ENCODE results near the gene SH3D21.

SH3D21 gene

DNA sequence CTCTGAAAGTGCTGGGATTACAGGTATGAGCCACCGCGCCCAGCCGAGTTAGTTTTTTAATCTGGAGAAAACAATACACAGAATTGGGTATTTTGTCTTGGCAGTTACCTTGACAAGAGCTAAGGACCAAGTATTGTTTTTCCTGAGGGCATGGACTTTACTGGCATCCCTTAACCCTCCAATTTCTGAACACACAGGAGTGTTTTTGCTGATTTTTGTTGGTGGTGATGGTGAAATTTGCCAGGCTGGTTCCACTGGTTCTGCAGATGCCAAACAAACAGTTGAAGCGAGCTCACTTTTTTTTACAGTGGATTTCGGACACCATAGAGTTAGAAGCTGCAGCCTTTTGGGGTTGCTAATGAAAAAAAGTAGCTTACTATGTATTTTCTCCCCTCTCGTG lies 37.2 kb upstream of the SH3D21 start:
- H3K36me3 ChIP-seq (ENCODE audit: low read depth), result peaks cover 56% of the 10 kb centered on the region
- H3K4me3 ChIP-seq (ENCODE audit: severe bottlenecking), result no peak overlapping the region
- no peaks in the 10 kb centered on the region for H3K4me1 ChIP-seq (ENCODE audit: insufficient read depth, poor library complexity, severe bottlenecking)
- TF ChIP-seq, protein P1, sequence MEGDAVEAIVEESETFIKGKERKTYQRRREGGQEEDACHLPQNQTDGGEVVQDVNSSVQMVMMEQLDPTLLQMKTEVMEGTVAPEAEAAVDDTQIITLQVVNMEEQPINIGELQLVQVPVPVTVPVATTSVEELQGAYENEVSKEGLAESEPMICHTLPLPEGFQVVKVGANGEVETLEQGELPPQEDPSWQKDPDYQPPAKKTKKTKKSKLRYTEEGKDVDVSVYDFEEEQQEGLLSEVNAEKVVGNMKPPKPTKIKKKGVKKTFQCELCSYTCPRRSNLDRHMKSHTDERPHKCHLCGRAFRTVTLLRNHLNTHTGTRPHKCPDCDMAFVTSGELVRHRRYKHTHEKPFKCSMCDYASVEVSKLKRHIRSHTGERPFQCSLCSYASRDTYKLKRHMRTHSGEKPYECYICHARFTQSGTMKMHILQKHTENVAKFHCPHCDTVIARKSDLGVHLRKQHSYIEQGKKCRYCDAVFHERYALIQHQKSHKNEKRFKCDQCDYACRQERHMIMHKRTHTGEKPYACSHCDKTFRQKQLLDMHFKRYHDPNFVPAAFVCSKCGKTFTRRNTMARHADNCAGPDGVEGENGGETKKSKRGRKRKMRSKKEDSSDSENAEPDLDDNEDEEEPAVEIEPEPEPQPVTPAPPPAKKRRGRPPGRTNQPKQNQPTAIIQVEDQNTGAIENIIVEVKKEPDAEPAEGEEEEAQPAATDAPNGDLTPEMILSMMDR (IDR thresholded peaks at IDR 0.05; ENCODE audit: poor library complexity, severe bottlenecking), result no peak
- H3K27ac ChIP-seq (ENCODE audit: poor library complexity, severe bottlenecking), result no peak overlapping the region
- no peaks in the 10 kb centered on the region for H3K9me3 ChIP-seq (ENCODE audit: severe bottlenecking)
- DNase-seq (ENCODE audit: low spot score) (no peak), ATAC-seq (ENCODE audit: low read depth) (no peak)
- H3K27me3 ChIP-seq (ENCODE audit: insufficient read depth, poor library complexity, severe bottlenecking), result no peaks in the 10 kb centered on the region

GRCh38 chr1:36269408-36269838 lies 36.7 kb upstream of the SH3D21 start:
- no peak for ATAC-seq (ENCODE audit: low read depth)
- no peaks in the 10 kb centered on the region for H3K9me3 ChIP-seq (ENCODE audit: severe bottlenecking)
- H3K4me1 ChIP-seq (ENCODE audit: insufficient read depth, poor library complexity, severe bottlenecking), result no peaks in the 10 kb centered on the region
- peaks cover 56% of the 10 kb centered on the region for H3K36me3 ChIP-seq (ENCODE audit: low read depth)
- no peak overlapping the region for H3K4me3 ChIP-seq (ENCODE audit: severe bottlenecking)
- no peak overlapping the region for H3K27ac ChIP-seq (ENCODE audit: poor library complexity, severe bottlenecking)
- no peak for DNase-seq (ENCODE audit: low spot score)
- TF ChIP-seq, protein P1 (IDR thresholded peaks at IDR 0.05; ENCODE audit: poor library complexity, severe bottlenecking), result no peak
- H3K27me3 ChIP-seq (ENCODE audit: insufficient read depth, poor library complexity, severe bottlenecking), result no peaks in the 10 kb centered on the region

DNA sequence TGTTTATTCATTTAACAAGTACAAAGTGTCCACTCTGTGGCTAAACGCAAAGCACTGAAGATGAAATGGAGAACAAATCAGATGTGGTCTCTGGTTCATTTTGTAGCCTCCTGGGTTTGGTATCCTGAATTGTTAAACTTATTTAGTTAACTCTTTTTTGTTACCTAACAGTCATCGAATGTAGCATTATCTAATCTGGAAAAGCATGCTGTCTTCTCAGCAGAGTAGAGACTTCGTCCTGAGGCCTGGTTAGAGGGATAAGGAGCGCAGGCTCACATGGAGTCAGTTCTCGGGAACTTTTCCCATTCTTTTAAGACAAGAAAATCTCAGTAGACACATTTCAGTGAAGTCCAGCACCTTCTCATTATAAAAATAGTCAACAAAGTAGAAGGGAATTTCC lies 33.1 kb upstream of the SH3D21 start:
- TF ChIP-seq, protein P1 (IDR thresholded peaks at IDR 0.05; ENCODE audit: poor library complexity, severe bottlenecking), result no peak
- no peaks in the 10 kb centered on the region for H3K4me1 ChIP-seq (ENCODE audit: insufficient read depth, poor library complexity, severe bottlenecking)
- H3K36me3 ChIP-seq (ENCODE audit: low read depth), result peaks cover 50% of the 10 kb centered on the region
- ATAC-seq (ENCODE audit: low read depth), result no peak
- H3K4me3 ChIP-seq (ENCODE audit: severe bottlenecking), result no peak overlapping the region
- H3K27ac ChIP-seq (ENCODE audit: poor library complexity, severe bottlenecking), result no peak overlapping the region
- H3K9me3 ChIP-seq (ENCODE audit: severe bottlenecking), result no peaks in the 10 kb centered on the region
- H3K27me3 ChIP-seq (ENCODE audit: insufficient read depth, poor library complexity, severe bottlenecking), result no peaks in the 10 kb centered on the region
- no peak for DNase-seq (ENCODE audit: low spot score)

DNA sequence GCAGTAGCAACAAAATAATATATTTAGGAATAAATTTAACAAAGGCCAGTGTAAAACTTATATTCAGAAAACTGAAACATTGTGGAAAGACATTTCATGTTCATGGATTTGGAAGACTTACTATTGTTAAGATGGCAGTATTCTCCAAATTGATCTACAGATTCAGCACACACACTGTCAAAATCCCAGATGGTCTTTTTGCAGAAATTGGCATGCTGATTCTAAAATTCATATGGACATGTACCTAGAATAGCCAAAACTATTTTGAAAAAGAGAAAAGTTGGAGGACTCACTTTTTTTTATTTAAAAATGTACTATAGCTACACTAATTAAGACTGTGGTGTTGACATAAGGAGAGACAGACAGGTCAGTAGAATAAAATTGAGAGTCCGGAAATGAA lies 32.0 kb upstream of the SH3D21 start:
- no peak for ATAC-seq (ENCODE audit: low read depth)
- H3K4me3 ChIP-seq (ENCODE audit: severe bottlenecking), result no peak overlapping the region
- DNase-seq (ENCODE audit: low spot score), result no peak
- H3K9me3 ChIP-seq (ENCODE audit: severe bottlenecking), result no peaks in the 10 kb centered on the region
- peaks cover 50% of the 10 kb centered on the region for H3K36me3 ChIP-seq (ENCODE audit: low read depth)
- no peaks in the 10 kb centered on the region for H3K27me3 ChIP-seq (ENCODE audit: insufficient read depth, poor library complexity, severe bottlenecking)
- TF ChIP-seq, protein P1 (IDR thresholded peaks at IDR 0.05; ENCODE audit: poor library complexity, severe bottlenecking), result no peak
- H3K4me1 ChIP-seq (ENCODE audit: insufficient read depth, poor library complexity, severe bottlenecking), result no peaks in the 10 kb centered on the region
- no peak overlapping the region for H3K27ac ChIP-seq (ENCODE audit: poor library complexity, severe bottlenecking)

- Histone ChIP-seq H3K27me3 (ENCODE audit: insufficient read depth, poor library complexity, severe bottlenecking) (no peaks in the 10 kb centered on the region), H3K4me1 (ENCODE audit: insufficient read depth, poor library complexity, severe bottlenecking) (no peaks in the 10 kb centered on the region), H3K9me3 (ENCODE audit: severe bottlenecking) (no peaks in the 10 kb centered on the region), H3K36me3 (ENCODE audit: low read depth) (peaks cover 50% of the 10 kb centered on the region), H3K4me3 (ENCODE audit: severe bottlenecking) (no peak overlapping the region), H3K27ac (ENCODE audit: poor library complexity, severe bottlenecking) (no peak overlapping the region)
- DNase-seq (ENCODE audit: low spot score) (no peak), ATAC-seq (ENCODE audit: low read depth) (no peak)
- TF ChIP-seq, protein P1 (IDR thresholded peaks at IDR 0.05; ENCODE audit: poor library complexity, severe bottlenecking), result no peak
These were observed 29.5 kb upstream of the SH3D21 start for GRCh38 chr1:36276688-36277087.

Measured in RWPE2 (cell line).